WERI-Rb-1 (cell line): ENCODE measurements around the gene PLXNB2.
"Not testable (repeated sequence)": the region's sequence is repeated elsewhere in the genome, so short reads cannot be mapped to it uniquely, and the experiment has no call there.

Experiments used
- DNase-seq: peaks from one replicate; pipeline ENCODE4 v3.0.0-alpha.2; 2020
- H3K27ac ChIP-seq: fragments of 250-450 bp; sonication (Bioruptor Pico); 2 replicates; pipeline ENCODE4 v1.5.1; 2020; ENCODE audit warnings: mild to moderate bottlenecking, moderate library complexity
- H3K27me3 ChIP-seq: fragments of 250-450 bp; sonication (Bioruptor Pico); 2 replicates; pipeline ENCODE4 v1.5.1; 2021; ENCODE audit warnings: mild to moderate bottlenecking, low read depth, moderate library complexity; ENCODE audit not compliant: insufficient read depth, severe bottlenecking
- H3K36me3 ChIP-seq: fragments of 250-450 bp; sonication (Bioruptor Pico); 2 replicates; pipeline ENCODE4 v1.5.1; 2020; ENCODE audit warnings: mild to moderate bottlenecking, moderate library complexity
- H3K4me3 ChIP-seq: 2 replicates; pipeline ENCODE4 v1.5.1; 2011; ENCODE audit warnings: low read depth, mild to moderate bottlenecking, control low read depth, low read length
- H3K9me3 ChIP-seq: fragments of 250-450 bp; sonication (Bioruptor Pico); 2 replicates; pipeline ENCODE4 v1.5.1; 2021; ENCODE audit warnings: mild to moderate bottlenecking, moderate library complexity; ENCODE audit not compliant: severe bottlenecking
- TF ChIP-seq, protein P1 (sequence below): IDR thresholded peaks from 2 replicates; pipeline ENCODE4 v1.5.1; 2011; ENCODE audit warnings: low read depth, mild to moderate bottlenecking, control low read depth, inconsistent platforms, low read length

The PLXNB2 gene

DNA sequence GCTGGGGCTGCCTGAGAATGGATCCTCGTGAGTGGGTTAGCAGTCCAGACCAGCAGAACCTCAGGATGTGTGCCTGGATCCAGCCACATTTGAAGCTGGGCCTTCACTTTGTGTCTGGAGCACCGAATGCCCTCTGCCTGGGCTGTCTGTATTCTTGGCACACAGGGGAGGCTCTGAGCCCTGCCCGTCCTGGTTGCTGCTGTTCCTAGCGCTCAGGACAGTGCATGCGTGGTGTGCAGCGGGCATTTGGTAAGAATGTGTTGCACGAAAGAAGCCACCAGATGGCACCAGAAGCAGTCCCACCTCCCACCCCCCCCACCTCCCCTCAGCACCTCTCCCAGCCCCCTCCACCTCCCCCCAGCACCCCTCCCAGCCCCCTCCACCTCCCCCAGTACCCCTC is 33.1 kb downstream of the PLXNB2 start:
- Histone ChIP-seq H3K4me3 (no peak overlapping the region), H3K9me3 (no peaks in the 10 kb centered on the region), H3K36me3 (peaks cover 47% of the 10 kb centered on the region), H3K27ac (no peak overlapping the region), H3K27me3 (no peaks in the 10 kb centered on the region)
- DNase-seq: peak; percentile 63
- TF ChIP-seq, protein P1, sequence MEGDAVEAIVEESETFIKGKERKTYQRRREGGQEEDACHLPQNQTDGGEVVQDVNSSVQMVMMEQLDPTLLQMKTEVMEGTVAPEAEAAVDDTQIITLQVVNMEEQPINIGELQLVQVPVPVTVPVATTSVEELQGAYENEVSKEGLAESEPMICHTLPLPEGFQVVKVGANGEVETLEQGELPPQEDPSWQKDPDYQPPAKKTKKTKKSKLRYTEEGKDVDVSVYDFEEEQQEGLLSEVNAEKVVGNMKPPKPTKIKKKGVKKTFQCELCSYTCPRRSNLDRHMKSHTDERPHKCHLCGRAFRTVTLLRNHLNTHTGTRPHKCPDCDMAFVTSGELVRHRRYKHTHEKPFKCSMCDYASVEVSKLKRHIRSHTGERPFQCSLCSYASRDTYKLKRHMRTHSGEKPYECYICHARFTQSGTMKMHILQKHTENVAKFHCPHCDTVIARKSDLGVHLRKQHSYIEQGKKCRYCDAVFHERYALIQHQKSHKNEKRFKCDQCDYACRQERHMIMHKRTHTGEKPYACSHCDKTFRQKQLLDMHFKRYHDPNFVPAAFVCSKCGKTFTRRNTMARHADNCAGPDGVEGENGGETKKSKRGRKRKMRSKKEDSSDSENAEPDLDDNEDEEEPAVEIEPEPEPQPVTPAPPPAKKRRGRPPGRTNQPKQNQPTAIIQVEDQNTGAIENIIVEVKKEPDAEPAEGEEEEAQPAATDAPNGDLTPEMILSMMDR: peak; percentile 59

DNA sequence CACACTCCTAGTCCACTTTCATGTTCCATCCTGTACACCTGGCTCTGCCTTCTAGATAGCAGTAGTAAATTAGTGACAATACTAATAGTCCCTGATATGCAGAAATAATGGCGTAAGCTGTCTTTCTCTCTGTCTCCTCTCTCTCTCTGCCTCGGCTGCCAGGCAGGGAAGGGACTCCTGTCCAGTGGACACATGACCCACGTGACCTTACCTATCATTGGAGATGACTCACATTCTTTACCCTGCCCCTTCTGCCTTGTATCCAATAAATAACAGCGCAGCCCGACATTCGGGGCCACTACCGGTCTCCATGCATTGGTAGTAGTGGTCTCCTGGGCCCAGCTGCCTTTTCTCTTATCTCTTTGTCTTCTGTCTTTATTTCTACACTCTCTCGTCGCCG is 33.7 kb downstream of the PLXNB2 start:
- not testable (repeated sequence) for H3K27ac ChIP-seq, H3K9me3 ChIP-seq, H3K27me3 ChIP-seq, H3K4me3 ChIP-seq, DNase-seq
- H3K36me3 ChIP-seq: peaks cover 42% of the 10 kb centered on the region

DNA sequence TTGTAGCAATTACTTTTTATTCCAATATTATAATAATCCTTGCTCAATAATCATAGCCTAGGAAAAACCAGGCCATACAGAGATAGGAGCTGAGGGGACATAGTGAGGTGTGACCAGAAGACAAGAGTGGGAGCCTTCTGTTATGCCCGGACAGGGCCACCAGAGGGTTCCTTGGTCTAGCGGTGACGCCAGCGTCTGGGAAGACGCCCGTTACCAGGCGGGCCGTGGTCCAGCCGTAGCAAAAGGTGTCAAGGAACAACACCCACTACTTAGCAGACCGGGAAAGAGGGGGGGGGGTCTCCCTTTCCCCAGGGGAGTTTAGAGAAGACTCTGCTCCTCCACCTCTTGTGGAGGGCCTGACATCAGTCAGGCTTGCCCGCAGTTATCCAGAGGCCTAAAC is 34.1 kb downstream of the PLXNB2 start:
- peaks cover 38% of the 10 kb centered on the region for H3K36me3 ChIP-seq
- not testable (repeated sequence) for H3K27ac ChIP-seq, H3K9me3 ChIP-seq, H3K4me3 ChIP-seq, H3K27me3 ChIP-seq
- DNase-seq: peak; percentile 25

DNA sequence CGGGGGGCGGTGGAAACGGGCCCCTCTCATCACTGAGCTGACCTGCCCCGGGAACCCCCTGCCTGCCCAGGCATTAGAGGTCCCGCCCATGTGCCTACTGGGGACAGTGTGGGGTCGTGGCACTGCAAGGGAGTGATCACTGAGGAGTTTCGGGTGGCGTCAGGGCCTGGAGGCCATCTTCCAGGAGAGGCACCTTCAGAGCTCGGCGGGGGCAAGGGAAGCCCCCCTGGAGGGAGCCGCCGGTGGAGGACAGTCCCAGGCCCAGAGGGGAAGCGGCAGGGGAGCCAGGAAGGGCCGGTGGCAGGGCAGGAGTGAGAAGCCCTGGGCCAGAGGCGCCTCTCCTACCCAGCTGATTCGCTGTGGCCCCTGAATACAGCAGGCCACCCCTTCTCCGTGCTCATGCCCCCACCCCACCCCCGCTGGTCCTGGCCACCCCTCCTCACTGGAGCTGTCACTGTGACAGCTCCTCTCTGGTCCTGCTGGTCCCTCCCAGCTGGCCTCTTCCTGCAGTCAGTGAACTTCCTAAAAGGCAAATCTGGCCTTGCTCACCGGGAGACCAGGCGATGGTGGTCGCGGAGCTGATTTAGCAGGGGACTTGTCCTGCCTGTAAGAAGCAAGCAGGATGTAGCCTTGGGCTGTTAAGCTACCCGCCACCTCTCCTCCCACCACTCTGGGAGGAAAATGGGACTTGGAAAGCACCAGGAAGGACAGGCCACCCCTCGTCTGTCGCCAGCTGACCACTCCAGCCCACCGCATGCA is 35.2 kb downstream of the PLXNB2 start:
- Histone ChIP-seq H3K9me3 (no peaks in the 10 kb centered on the region), H3K27me3 (no peaks in the 10 kb centered on the region), H3K27ac (peak overlapping the region; percentile 50), H3K4me3 (peak overlapping the region; percentile 91), H3K36me3 (peaks cover 28% of the 10 kb centered on the region)
- DNase-seq: peak; percentile 35
- TF ChIP-seq, protein P1: no peak

DNA sequence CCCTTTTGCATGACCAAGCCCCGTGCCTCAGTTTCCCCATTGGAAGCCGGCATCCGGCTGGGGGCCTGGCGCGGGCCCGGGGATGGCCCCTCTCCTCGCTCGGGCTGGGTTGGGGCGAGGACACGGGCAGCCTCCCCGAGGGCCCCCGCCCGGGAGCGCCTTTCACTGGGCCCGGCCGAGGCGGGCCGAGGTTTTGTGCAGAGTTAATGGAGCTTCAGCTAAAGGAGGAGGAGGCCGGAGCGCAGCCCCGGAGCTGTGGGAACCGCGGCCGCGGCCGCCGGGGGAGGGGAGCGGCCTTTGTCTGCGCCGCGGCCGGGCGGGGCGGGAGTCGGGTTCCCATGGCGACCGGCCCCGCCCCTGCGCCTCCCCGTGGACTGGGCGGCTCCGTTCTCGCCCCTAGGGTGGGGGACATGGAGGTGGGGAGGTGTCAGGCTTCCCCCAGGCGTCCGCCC is 35.9 kb downstream of the PLXNB2 start:
- Histone ChIP-seq H3K4me3 (peak overlapping the region; percentile 91), H3K9me3 (no peaks in the 10 kb centered on the region), H3K27me3 (no peaks in the 10 kb centered on the region), H3K36me3 (peaks cover 29% of the 10 kb centered on the region), H3K27ac (peak overlapping the region; percentile 87)
- TF ChIP-seq, protein P1: no peak
- peak; percentile 86 for DNase-seq

DNA sequence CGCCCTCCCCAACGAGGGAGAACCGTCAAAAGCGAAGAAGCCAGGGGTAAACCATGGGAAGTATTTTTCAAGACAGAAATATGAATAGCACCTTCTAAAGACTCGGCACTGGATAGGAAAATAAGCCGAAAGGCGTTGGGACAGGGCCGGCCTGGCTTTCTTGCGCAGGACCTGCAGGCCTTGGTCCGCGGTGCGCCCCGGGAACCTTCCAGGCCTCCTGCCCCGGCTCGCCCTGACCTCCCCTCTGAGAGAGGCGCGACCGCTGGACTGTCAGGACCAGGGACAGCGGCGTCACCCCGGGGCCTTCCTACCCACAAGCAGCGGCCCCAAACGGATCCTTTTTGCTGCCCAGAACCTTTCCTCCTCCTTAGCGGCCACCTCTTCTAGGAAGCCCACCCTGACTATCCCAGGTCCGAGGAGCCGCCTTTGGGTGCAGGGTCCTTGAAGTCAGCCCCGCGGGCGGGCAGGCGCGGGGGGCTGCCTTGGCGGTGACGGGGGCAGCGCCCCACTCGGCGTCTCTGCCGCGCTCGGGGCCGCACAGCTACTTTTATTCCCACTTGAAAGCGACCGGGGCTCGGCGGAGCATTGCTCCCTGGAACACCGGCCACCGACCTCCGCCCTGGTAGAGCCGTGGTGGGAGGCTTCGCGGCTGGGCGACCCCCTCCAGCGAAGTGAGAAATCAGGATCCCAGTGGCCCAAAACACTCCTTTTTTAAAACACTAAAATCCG is 36.6 kb downstream of the PLXNB2 start:
- H3K36me3 ChIP-seq: peaks cover 24% of the 10 kb centered on the region
- no peaks in the 10 kb centered on the region for H3K9me3 ChIP-seq
- H3K27me3 ChIP-seq: no peaks in the 10 kb centered on the region
- H3K4me3 ChIP-seq: peak overlapping the region; percentile 91
- H3K27ac ChIP-seq: peak overlapping the region; percentile 87
- DNase-seq: peak; percentile 23
- TF ChIP-seq, protein P1: no peak
